NK-92 (cell line): ENCODE measurements around the gene DHDH.

Experiments used
- DNase-seq: peaks from one replicate; lab custom pipeline; 2025; ENCODE audit not compliant: unreplicated experiment; lab: John Stamatoyannopoulos, UW

Gene DHDH

GRCh38 chr19:48947258-48947542, 13.7 kb downstream of the DHDH start:
- no peak for DNase-seq

GRCh38 chr19:48950159-48950558, 16.7 kb downstream of the DHDH start:
- DNase-seq: no peak

GRCh38 chr19:48950830-48951519, 17.5 kb downstream of the DHDH start:
- DNase-seq: no peak

- DNase-seq: no peak
These were observed 19.6 kb downstream of the DHDH start for GRCh38 chr19:48953141-48953540.

- no peak for DNase-seq
These were observed 20.6 kb downstream of the DHDH start for GRCh38 chr19:48953990-48954594.

- no peak for DNase-seq
These were observed 21.3 kb downstream of the DHDH start, which contains the start of gene BAX for GRCh38 chr19:48954595-48955307. TSS of gene BAX (plus strand) at chr19:48954875. CDS start at chr19:48954929, 54 bp downstream.

- DNase-seq: no peak
These were observed 21.9 kb downstream of the DHDH start for GRCh38 chr19:48955308-48955958.

- DNase-seq: no peak
These were observed 24.5 kb downstream of the DHDH start for GRCh38 chr19:48958006-48958405.

GRCh38 chr19:48959341-48960239, 26.1 kb downstream of the DHDH start:
- DNase-seq: no peak

- DNase-seq: no peak
These were observed 27.7 kb downstream of the DHDH start for GRCh38 chr19:48961051-48961649.

- no peak for DNase-seq
These were observed 28.2 kb downstream of the DHDH start for GRCh38 chr19:48961673-48962028.

GRCh38 chr19:48962029-48962848, 28.7 kb downstream of the DHDH start:
- DNase-seq: no peak

GRCh38 chr19:48962849-48963165, 29.3 kb downstream of the DHDH start:
- no peak for DNase-seq

GRCh38 chr19:48963371-48964204, 30.1 kb downstream of the DHDH start:
- DNase-seq: no peak

- DNase-seq: no peak
These were observed 30.9 kb downstream of the DHDH start for GRCh38 chr19:48964205-48965039.

GRCh38 chr19:48965040-48965805, 31.7 kb downstream of the DHDH start, which contains the start of gene FTL:
TSS of gene FTL (plus strand) at chr19:48965309. CDS start at chr19:48965508, 199 bp downstream.
- DNase-seq: no peak
